ENCODE data around the gene SMAD7. TPM values are rescaled to one million over a fixed set of nuclear protein-coding genes. Genes with fewer than 3 reads are reported as not detected.

SMAD7 gene
- total RNA-seq, 1 donor from 2014 or later = 34.1 TPM

- no peaks in the 10 kb centered on the region for H3K27me3 ChIP-seq
- H3K9me3 ChIP-seq = no peaks in the 10 kb centered on the region
- intact Hi-C loops (cut with DNase I) = no loop called here
- TF ChIP-seq POLR2AphosphoS5 (IDR thresholded peaks at IDR 0.05; ENCODE audit: insufficient read depth in 1 of 2, low read depth in 1 of 2) (no peak), POLR2A (IDR thresholded peaks at IDR 0.05) (no peak)
- TF ChIP-seq, protein P1, sequence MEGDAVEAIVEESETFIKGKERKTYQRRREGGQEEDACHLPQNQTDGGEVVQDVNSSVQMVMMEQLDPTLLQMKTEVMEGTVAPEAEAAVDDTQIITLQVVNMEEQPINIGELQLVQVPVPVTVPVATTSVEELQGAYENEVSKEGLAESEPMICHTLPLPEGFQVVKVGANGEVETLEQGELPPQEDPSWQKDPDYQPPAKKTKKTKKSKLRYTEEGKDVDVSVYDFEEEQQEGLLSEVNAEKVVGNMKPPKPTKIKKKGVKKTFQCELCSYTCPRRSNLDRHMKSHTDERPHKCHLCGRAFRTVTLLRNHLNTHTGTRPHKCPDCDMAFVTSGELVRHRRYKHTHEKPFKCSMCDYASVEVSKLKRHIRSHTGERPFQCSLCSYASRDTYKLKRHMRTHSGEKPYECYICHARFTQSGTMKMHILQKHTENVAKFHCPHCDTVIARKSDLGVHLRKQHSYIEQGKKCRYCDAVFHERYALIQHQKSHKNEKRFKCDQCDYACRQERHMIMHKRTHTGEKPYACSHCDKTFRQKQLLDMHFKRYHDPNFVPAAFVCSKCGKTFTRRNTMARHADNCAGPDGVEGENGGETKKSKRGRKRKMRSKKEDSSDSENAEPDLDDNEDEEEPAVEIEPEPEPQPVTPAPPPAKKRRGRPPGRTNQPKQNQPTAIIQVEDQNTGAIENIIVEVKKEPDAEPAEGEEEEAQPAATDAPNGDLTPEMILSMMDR (IDR thresholded peaks at IDR 0.05) = no peak
- H3K4me3 ChIP-seq = no peak overlapping the region
- H3K4me1 ChIP-seq = peaks cover 17% of the 10 kb centered on the region
- DNase-seq (ENCODE audit: extremely low spot score in 2 of 2) = no peak
- no peaks in the 10 kb centered on the region for H3K36me3 ChIP-seq
- H3K27ac ChIP-seq = no peak overlapping the region
Observed at GRCh38 chr18:48986851-48987761, 36.3 kb upstream of the SMAD7 start.

GRCh38 chr18:48985161-48985560 is 34.4 kb upstream of the SMAD7 start:
- H3K36me3 ChIP-seq = no peaks in the 10 kb centered on the region
- intact Hi-C loops (cut with DNase I) = no loop called here
- no peak for DNase-seq (ENCODE audit: extremely low spot score in 2 of 2)
- H3K27me3 ChIP-seq = no peaks in the 10 kb centered on the region
- TF ChIP-seq, protein P1 (IDR thresholded peaks at IDR 0.05) = no peak
- TF ChIP-seq POLR2AphosphoS5 (IDR thresholded peaks at IDR 0.05; ENCODE audit: insufficient read depth in 1 of 2, low read depth in 1 of 2) (no peak), POLR2A (IDR thresholded peaks at IDR 0.05) (no peak)
- no peaks in the 10 kb centered on the region for H3K9me3 ChIP-seq
- no peak overlapping the region for H3K4me3 ChIP-seq
- peaks cover 2% of the 10 kb centered on the region for H3K4me1 ChIP-seq
- no peak overlapping the region for H3K27ac ChIP-seq

DNA sequence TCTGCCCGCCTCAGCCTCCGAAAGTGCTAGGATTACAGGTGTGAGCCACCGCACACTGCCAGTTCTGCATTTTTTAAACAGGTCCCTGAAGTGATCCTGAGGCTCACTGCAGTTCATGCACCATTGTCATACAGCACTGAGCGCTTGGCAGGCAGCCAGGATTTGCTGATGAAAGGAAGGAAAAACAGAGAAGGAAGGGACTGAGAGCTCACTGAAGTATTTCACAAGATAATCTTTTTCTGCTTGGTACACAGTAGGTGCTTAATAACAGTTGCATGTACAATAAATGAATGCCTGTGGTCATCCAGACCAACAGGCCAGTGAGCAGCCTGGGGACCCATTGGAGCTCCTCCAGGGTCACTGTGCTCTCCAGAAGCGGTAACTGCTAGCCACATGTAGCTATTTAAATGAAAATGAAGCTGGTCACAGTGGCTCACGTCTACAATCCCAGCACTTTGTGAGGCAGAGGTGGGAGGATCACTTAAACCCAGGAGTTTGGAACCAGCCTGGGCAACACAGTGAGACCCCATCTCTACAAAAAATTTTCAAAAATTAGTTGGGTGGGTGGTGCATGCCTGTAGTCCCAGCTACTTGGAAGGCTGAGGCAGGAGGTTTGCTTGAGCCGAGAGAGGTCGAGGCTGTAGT is 33.1 kb upstream of the SMAD7 start:
- Histone ChIP-seq H3K36me3 (no peaks in the 10 kb centered on the region), H3K27me3 (no peaks in the 10 kb centered on the region), H3K4me3 (no peak overlapping the region), H3K27ac (no peak overlapping the region), H3K4me1 (no peaks in the 10 kb centered on the region), H3K9me3 (no peaks in the 10 kb centered on the region)
- intact Hi-C loops (cut with DNase I) = no loop called here
- DNase-seq (ENCODE audit: extremely low spot score in 2 of 2) = no peak
- TF ChIP-seq, protein P1 (IDR thresholded peaks at IDR 0.05) = no peak
- TF ChIP-seq POLR2A (IDR thresholded peaks at IDR 0.05) (no peak), POLR2AphosphoS5 (IDR thresholded peaks at IDR 0.05; ENCODE audit: insufficient read depth in 1 of 2, low read depth in 1 of 2) (no peak)

DNA sequence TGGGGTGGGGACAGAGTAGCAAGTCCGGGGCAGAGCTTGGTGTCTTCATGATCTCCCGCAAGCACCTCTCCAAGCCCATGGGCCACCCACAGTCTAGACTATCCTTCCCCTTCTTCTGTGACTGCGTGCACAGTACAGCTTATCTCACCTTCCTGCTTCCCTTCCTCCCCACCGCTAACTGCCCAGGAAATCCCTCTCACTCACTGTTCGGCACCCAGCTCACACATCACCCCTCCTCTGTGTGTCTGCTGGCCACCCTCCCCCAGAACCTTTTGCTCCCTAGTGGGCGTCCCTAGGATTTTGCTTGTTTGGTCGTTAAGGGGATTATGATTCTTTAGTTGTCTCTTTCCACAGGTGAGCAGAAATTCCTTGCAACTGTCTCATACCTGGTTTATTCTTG is 31.5 kb upstream of the SMAD7 start:
- TF ChIP-seq POLR2A (IDR thresholded peaks at IDR 0.05) = no peak
- TF ChIP-seq, protein P1 (IDR thresholded peaks at IDR 0.05) = no peak
- no peak for TF ChIP-seq POLR2AphosphoS5 (IDR thresholded peaks at IDR 0.05; ENCODE audit: insufficient read depth in 1 of 2, low read depth in 1 of 2)
- Histone ChIP-seq H3K4me1 (no peaks in the 10 kb centered on the region), H3K9me3 (no peaks in the 10 kb centered on the region), H3K36me3 (no peaks in the 10 kb centered on the region), H3K4me3 (no peak overlapping the region), H3K27ac (no peak overlapping the region), H3K27me3 (no peaks in the 10 kb centered on the region)
- DNase-seq (ENCODE audit: extremely low spot score in 2 of 2) = no peak
- intact Hi-C loops (cut with DNase I) = no loop called here

All from vagina (tissue), 2 donors.